ENCODE data around the gene AOAH.

The AOAH gene, protein sequence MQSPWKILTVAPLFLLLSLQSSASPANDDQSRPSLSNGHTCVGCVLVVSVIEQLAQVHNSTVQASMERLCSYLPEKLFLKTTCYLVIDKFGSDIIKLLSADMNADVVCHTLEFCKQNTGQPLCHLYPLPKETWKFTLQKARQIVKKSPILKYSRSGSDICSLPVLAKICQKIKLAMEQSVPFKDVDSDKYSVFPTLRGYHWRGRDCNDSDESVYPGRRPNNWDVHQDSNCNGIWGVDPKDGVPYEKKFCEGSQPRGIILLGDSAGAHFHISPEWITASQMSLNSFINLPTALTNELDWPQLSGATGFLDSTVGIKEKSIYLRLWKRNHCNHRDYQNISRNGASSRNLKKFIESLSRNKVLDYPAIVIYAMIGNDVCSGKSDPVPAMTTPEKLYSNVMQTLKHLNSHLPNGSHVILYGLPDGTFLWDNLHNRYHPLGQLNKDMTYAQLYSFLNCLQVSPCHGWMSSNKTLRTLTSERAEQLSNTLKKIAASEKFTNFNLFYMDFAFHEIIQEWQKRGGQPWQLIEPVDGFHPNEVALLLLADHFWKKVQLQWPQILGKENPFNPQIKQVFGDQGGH

DNA sequence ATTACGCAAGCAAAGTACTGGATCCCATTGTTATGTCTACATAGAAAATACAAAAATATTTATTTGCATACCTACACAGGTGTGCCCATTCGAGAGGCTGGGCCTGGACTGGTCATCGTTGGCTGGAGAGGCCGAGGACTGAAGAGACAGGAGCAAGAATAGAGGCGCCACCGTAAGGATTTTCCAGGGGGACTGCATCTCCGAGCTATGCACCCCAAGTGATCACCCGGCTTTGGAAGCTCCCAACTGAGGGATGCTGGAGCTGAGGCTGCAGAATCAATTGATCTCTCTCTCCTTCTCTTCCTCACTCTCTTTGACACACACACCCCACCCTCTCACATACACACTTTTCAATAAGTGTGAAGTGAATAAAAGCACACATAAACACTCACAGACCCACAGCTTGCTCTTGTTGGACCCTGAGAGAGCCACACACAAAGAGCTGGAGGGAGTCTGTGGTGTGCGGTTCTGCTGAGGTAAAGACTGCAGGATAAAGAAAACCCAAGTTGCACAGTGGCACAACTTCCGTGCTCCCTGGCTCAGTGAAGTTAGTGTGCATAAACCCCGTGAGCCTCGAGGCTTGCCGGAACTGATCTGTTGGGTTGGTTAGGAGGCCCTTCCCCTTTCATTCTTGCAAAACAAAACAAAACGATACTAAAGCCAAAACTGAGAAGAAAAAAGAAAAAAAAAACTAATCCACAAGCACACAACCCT is at the start of gene AOAH:
AOAH (minus strand) TSS at position 544 of the 714 bp plus-strand sequence; CDS start at position 198, 346 bp downstream.
- no peak for DNase-seq (ENCODE audit: low spot score)

DNA sequence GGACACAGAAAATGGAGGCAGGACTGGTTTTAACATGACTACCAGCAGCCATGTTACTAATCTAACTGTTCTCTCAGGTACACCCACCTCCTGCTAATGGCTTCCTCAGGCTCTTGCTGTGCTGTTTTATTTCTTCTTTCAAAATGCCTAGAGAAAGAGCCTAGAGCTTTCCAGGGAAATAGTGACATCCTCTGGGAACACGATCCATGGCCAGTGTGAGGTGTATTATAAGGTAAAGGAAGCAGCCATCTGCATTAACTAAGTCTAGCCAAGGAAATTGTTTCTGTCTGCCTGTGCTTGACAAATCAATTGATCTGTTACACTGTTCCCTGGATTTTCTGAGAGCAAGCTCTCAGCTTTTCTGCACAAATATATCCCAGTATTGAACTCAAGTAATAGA is 42.2 kb upstream of the AOAH start:
- DNase-seq (ENCODE audit: low spot score): no peak

DNA sequence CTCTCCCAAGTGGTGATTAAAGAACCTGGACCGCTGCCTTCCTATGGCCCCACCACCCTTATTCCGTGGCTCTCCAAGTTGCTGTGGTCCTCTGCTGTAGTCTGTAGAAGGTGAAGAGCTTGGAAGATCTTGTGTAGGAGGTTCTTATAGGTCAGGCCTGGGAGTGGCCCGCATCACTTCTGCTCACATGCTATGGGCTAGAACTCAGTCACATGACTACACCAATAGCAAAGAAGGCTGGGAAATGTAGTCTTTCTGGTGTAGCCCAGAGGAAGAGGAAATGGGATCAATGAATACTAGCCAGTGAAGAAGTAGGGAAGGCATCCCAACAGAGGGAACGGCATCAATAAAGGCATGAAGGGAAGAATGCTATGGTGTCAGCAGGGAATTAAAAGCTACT is 41.3 kb upstream of the AOAH start:
- DNase-seq (ENCODE audit: low spot score): no peak

DNA sequence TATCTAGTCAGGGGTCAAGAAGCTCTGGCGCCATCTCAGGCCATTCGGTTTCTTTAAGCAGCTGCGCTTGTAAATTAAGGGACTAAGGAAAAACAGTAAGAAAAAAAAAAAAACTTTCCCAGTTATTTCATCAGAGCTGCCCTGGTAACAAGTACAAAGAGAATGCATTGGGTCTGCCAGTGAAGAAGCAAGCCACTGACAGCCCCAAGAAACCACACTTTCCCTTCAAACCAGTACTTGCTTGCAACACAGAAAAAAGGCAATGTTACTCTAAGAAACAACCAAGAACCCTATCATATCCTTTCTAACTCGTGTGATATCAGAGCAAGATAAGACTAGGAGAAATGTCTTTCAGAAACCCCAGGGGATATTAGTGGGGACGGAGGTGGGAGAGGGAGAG is 40.6 kb upstream of the AOAH start:
- DNase-seq (ENCODE audit: low spot score): no peak

DNA sequence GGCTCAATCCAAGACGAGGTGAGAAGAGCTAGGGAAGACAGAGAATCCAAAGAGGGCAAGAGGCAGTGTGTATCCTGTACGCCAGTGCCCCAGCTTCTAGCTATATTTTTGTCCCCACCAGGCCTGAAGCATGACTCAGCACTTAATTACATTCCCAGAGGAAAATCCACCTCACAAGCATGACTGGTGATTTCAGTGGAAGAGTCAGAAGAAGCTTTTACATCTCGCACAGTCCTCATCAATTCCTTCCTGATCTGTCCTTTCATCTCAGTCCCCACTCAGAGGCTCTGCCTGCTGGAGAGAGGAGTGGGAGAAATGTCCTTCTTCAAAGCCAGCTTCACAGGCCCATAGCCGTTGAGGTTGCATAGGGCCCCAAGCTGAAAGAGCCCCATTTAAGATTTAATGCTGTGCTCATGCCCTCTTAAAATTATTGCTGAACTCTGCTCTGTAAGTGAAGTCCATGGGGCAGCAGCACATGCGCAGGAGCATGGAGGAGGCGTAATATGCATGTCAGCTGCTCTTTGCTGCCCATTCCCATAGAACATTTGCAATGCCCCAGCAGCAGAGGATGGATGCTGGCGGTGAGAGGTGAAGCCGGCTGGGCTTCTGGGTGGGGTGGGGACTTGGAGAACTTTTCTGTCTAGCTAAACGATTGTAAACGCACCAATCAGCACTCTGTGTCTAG is 39.0 kb upstream of the AOAH start:
- DNase-seq (ENCODE audit: low spot score): no peak

DNA sequence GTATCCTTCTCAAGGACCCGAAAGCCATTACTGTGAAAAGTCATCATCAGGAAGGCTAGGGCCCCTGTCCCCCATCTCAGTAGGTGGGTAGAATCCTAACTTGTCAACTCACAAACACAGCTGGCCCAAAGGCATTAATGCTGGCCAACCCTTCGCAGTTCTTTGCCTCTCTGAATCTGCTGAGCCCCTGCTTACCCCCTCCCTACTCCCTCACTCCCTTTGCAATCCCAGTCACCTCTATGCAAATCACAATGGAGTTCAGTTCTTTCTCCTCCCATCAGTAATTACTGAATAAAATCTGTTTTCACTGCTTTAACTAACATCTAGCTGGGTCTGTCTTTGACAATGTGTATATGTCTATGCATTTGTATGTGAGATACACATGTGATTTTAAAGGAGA is 38.1 kb upstream of the AOAH start:
- no peak for DNase-seq (ENCODE audit: low spot score)

DNA sequence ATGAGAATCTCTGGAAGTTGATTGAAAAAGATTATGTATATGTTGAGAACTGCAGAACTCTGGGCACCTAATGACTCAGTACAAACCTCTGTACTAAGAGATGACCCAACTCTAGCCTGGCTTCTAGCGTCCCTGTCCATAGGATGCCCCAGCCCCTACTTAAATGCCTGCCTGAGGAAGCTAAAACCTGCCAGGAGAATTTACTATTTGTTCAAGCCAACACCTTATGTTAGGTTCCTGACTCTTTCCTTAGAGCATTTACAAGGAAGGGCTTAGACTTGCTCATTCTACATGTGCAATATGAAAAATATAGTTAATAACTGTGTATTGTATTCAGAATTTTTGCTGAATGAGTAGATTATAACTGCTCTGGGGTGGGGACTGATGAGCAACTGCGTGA is 37.5 kb upstream of the AOAH start:
- DNase-seq (ENCODE audit: low spot score): no peak

DNA sequence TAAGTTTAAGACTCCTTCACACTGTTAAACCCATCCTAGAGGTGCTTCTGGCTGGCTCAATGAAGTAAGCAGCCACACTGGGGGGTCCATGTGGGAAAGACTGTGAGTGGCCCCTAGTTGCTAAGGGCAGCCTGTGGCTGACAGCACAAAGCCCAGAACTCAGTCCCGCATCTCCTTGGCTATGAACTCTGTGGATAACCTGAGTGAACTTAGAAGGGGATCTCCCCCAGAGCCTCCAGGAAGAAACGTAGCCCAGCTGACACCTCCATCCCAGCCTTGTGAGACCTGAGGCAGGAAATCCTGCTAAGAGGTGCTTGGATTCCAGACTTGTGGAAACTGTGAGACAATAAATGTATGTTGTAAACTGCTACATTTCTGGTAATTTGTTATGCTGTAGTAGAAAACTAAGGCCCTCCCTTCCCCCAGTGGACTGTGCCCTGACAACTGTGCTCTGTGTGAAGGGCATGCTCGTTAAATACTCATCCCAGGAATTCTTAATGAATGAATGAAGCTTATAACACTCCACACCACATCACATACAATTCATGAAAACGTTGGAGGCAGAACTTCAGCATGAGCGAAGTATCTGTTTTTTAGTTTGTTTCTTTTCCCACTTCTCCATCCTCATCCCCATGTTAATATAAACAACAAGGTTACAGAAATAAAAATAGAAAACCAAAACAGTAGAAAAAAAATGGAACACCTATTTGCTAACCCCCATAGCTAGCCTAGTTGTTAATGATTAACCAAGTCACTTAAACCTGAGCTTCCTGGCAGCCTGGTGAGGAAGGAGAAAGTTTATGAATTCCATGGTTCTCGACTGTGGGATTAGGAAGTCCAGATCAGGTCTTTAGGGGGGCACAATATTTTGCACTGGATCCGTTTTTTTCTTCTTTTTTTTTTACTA is 36.8 kb upstream of the AOAH start:
- no peak for DNase-seq (ENCODE audit: low spot score)

DNA sequence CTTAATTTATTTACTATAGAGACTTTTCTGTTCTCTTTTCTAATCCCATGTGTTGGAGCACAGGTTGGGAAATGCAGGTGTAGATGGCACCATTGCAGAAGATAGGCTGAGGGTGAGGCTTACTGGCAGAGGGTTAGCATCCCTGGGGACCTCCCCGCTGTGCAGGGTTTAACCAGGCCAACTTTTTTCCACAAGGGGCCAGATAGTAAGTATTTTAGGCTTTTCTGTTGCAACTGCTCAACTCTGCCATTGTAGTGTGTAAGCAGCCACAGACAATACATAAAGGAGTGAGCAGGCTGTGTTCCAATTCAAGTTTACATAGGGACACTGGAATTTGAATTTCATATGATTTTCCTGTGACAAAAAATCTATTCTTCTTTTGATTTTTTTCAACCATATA is 34.6 kb upstream of the AOAH start:
- DNase-seq (ENCODE audit: low spot score): no peak

DNA sequence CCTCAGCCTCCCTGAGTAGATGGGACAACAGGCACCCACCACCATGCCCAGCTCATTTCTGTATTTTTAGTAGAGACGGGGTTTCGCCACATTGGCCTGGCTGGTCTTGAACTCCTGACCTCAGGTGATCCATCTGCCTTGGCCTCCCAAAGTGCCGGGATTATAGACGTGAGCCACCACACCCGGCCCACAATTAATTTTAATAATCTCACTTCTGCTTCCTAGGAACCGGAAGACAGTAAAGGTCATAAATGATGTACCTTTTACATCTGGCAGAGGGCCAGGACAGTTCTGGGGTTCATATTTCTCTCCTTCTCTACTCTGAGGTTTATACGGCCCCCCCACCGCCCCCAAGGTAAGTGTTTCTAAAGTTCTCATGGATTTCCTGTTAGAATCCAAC is 31.2 kb upstream of the AOAH start:
- DNase-seq (ENCODE audit: low spot score): no peak

DNA sequence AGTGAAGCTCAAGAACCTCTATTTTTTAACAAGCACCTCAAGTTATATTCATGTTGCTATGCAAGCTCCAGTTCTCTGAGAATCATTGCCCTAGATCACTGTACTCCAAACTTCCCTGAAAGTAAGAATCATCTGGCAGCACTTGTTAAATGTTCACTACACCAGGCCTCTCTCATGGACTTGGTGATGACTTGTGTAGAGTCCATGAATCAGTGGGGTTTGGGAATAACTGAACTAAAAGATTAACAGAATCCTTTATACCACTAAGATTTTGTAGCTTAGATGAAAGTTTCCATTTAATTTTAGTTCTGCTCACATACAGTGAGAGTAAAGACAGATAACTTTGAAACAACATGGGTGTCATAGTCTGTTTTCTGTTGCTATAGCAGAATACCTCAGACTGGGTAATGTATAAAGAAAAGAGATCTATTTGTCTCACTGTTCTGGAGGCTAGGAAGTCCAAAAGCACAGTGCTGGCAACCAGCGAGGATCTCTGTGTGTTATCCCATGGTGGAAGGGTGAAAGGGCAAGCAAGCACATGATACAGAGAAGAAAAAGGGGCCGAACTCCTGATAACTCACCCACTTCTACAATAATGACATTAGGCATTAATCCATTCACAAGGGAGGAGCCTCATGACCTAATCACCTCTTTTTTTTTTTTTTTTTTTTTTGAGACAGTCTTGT is 27.9 kb upstream of the AOAH start:
- no peak for DNase-seq (ENCODE audit: low spot score)

DNA sequence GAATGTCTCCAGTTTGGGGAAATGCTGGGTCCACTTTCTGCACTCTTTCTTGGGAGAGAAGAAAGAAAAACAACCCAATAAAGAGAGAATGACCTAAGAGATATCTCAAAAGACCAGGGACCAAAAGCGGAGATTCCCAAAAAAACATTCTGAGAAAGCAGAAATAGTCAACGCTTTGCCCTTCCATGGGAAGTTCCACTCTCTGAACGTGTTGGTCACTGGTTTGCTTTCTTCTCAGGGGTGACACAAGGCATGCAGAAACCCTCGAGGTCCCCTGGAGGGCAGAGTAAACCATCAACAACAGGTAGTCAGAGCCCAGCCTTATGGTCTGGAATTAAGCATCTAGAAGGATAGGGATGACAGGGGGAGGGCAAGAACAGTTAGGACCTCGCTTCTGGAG is 26.2 kb upstream of the AOAH start:
- DNase-seq (ENCODE audit: low spot score): no peak

DNA sequence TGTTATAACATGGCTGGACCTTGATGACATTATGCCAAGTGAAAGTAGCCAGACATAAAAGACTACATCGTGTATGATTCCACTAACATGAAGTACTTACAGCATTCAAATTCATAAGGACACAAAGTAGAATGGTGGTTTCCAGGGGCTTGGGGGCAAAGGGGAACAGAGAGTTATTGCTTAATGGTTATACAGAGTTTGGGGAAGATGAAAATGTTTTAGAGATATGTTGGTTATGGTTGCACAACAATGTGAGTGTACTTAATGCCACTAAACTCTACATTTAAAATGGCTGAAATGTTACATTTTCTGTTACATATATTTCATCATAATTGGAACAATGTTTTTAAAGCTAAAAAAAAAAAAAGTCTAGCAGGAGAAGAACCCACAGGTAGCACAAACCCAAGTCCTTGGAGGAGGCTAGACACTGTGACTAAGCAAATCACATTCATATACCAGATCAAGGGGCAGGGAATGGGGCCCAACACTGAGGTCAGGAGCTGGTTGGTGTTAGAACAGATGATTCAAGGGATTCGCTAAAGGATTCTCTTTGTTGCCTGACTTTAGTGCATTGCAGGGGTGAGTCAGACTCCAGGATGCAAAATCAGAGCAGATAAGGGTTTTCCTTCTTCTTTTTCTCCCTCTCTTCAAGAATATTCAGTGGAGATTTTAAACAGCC is 25.1 kb upstream of the AOAH start:
- DNase-seq (ENCODE audit: low spot score): no peak

DNA sequence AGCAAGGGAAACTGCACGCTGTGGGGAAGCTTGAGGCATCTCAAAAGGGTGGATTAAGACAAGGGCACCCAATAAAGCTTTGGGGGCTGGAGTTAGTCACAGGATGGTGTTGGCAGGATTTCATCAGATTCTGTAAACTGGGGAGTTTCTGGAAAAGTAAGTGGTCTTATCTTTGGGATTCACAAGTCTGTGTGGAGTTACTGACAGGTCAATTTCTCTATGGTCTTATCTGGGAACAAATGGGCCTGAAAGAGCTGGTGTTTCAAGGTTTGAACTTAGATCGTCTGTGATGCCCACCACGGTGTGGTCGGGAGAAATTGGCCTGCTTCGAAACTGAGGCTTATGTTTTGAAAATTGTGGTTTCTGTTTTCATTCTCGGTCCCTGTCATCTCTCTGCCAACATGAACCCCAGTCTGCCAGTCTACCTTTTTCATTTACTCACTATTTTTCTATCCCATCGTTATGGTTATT is 23.8 kb upstream of the AOAH start:
- no peak for DNase-seq (ENCODE audit: low spot score)

DNA sequence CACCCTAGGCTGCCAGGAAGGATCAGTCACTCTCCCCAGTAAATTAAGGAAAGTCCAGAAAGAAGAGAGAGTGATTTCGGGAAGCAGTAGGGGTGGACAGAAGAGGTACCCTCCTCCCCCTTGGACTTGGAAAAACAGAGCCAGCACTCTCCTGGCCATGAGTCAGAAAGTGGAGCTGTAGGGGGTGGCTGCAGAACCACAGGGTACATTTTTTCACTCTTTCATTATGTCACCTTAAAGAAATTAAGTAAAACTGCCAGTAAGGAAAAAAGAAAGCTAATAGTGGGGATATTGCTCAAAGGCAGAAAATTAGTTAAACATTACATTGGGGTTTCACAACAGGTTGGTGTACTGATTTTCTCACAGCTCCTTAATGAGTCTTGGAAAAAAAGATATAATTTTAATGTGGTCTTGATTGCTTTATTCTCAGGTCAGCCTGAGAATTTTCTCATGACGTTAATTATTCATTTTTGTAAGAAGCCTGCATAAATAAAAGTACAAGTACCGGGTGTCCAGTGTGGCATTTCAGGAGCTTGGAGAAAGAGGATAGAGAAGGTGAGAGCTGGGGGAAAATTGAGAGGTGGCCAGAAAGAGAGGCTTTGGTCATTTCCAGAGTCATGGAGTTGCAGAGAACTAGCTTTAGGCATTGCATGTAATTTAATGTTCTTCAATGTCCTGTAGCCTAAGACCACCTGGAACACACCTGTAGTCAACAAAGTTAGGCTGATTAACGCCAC is 23.2 kb upstream of the AOAH start:
- no peak for DNase-seq (ENCODE audit: low spot score)

DNA sequence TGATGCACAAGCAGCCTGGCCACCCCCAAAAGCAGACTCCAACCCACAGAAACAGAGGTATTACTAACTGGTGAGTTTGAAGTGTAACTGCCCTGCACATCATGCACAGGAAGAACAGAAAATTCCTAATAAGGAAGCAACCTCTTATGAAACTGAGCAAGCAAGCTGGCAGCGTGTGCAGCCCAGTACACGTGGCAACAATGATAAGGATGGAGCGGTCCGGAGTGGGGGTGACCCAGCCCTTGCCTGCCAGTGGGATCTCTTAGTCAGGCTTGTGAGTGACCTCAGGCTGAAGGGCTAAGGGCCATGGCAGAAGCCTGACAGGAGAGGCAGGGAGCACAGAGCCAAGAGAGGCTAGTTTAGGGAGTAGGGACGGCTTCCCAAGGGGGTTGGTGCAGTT is 22.1 kb upstream of the AOAH start:
- no peak for DNase-seq (ENCODE audit: low spot score)

DNA sequence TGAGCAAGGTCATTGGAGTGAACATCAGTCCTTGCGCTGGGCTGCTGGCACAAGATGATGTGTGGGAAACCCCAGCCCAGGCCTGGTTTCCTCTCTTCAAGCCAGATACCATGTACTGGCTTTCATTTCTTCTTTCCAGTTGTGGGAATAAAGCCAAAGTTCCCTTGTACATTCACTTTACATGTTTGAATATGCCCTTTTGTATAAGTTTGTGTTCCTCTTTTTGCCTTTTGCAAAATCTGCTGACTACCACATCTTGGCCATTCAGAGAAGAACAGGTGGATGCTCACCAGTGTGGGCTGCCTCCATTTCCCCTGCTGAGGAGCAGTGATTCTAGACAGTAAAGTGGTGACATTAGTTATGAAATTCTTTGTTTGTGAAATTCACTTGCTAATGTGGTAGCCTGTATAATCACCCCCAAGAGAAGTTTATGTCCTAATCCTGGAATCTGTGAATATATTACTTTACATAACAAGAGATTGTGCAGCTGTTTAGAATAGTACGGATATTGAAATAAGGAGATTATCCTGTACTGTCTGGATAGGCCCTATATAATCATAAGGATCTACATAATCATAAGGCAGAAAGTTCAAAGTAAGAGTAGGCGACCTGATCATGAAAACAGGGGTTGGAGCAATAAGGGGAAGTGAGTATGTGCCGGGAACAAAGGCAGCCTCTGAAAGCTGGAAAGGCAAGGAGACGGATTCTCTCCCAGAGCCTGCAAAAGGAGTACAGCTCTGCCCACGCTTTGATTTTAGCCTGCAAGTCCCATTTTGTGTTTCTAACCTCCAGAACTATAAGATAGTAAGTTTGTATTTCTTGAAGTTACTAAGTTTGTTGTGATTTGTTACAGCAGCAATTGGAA is 18.8 kb upstream of the AOAH start:
- DNase-seq (ENCODE audit: low spot score): no peak

DNA sequence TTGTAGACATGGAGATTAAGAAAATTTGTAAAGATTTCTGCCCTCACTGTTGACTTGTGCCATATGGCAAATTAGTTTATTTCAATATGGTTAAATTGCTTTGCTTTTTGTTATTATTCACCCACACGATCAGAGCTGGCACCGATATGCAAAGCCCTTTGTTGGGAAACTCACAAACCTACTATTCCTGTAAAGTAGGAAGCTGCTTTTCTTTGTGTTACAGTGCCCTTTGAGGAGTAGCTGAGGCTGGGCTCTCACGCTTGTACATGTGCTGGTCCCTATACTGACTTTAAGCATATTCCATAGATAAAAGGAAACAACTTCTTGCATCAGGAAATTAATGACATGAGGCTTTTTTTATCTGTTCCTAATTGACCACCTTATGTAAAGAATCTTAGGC is 17.6 kb upstream of the AOAH start:
- DNase-seq (ENCODE audit: low spot score): no peak

DNA sequence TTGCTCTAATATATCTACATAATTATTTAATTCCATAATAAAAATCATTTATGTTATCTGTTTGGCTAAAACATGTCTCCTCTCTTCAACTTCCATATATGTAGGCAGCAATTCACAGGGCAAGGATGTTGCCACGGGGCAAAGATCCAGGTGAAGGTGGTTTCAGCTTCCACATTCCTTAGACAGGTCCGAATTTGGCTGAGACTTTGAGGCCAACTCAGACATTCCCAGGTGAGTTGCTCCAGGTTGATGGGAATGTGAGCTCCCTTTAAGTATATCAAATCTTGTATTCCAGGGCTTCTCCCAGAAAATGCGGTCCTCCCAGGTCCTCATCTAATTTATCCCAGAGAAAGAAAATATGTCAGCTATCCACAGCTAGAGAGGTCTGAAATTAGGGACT is 15.1 kb upstream of the AOAH start:
- DNase-seq (ENCODE audit: low spot score): no peak

Measured in AG20443 (cell line).